K562 (cell line): ENCODE data around the gene GDF15. TPM values are rescaled to one million over a fixed set of nuclear protein-coding genes. Genes with fewer than 3 reads are reported as not detected.

Experiments used
- ELF1 ChIP-seq: fragments of 200-800 bp; sonication (Bioruptor generic); IDR thresholded peaks from 2 replicates; pipeline ENCODE4 v1.6.1; 2016; ENCODE audit warnings: missing genetic modification characterization, missing compliant biosample characterization
- ELK1 ChIP-seq: sonication (generic); formaldehyde crosslinking; IDR thresholded peaks from 2 replicates; pipeline ENCODE4 v1.8.1; 2022; ENCODE audit warnings: missing genetic modification reagents
- ETV6 ChIP-seq, 3 experiments: fragments of 150-350 bp in 1 of 3; sonication (generic) in 1 of 3; formaldehyde crosslinking in 1 of 3; IDR thresholded peaks; 2 replicates each; pipeline versions ENCODE4 v1.6.1 to v1.8.0; 2014 to 2022; ENCODE audit warnings: borderline replicate concordance in 2 of 3, low read depth in 2 of 3, antibody characterized with exemption in 1 of 3, low read length in 1 of 3, mild to moderate bottlenecking in 1 of 3, missing genetic modification reagents in 1 of 3
- EZH2 ChIP-seq: IDR thresholded peaks from 2 replicates; pipeline ENCODE4 v1.6.1; 2012; ENCODE audit warnings: low read depth, mild to moderate bottlenecking, inconsistent platforms, low read length, borderline replicate concordance
- HDAC1 ChIP-seq, 2 experiments: fragments of 450-650 bp; IDR thresholded peaks; 2 replicates each; pipeline ENCODE4 v1.6.1; 2016 to 2017; ENCODE audit warnings: inconsistent platforms in 1 of 2, mild to moderate bottlenecking in 1 of 2, moderate library complexity in 1 of 2
- HOXB6 ChIP-seq: fragments of 250-450 bp; sonication (Bioruptor Pico); IDR thresholded peaks from 2 replicates; pipeline ENCODE4 v1.5.1; 2022; ENCODE audit warnings: mild to moderate bottlenecking, borderline replicate concordance
- KAT7 ChIP-seq: sonication (generic); formaldehyde crosslinking; IDR thresholded peaks from 2 replicates; pipeline ENCODE4 v1.8.0; 2022; ENCODE audit warnings: missing genetic modification reagents, mild to moderate bottlenecking, borderline replicate concordance
- KDM1A ChIP-seq, 2 experiments: fragments of 450-650 bp; IDR thresholded peaks; 2 replicates each; pipeline ENCODE4 v1.6.1; 2016; ENCODE audit warnings: mild to moderate bottlenecking in 2 of 2
- MEIS2 ChIP-seq: fragments of 450-650 bp; IDR thresholded peaks from 2 replicates; pipeline ENCODE4 v1.6.1; 2014; ENCODE audit warnings: mild to moderate bottlenecking; ENCODE audit not compliant: partially characterized antibody
- NR3C1 ChIP-seq: sonication (generic); formaldehyde crosslinking; IDR thresholded peaks from 2 replicates; pipeline ENCODE4 v1.8.1; 2022; ENCODE audit warnings: missing genetic modification reagents
- NR4A1 ChIP-seq, 2 experiments: fragments of 250-450 bp in 1 of 2; fragments of 450-650 bp in 1 of 2; sonication (Bioruptor Pico) in 1 of 2; IDR thresholded peaks; 2 replicates each; pipeline versions ENCODE4 v1.4.0 to v1.6.1; 2016 to 2020; ENCODE audit warnings: mild to moderate bottlenecking in 2 of 2, missing compliant biosample characterization in 1 of 2, missing genetic modification characterization in 1 of 2, moderate library complexity in 1 of 2
- NUFIP1 ChIP-seq: fragments of 450-650 bp; IDR thresholded peaks from 2 replicates; pipeline ENCODE4 v1.6.1; 2018; ENCODE audit not compliant: partially characterized antibody
- PHB2 ChIP-seq: fragments of 450-650 bp; IDR thresholded peaks from 2 replicates; pipeline ENCODE4 v1.6.1; 2017; ENCODE audit warnings: low read depth
- PYGO2 ChIP-seq: fragments of 450-650 bp; IDR thresholded peaks from 2 replicates; pipeline ENCODE4 v1.6.1; 2016; ENCODE audit warnings: mild to moderate bottlenecking, missing genetic modification characterization, moderate library complexity, missing compliant biosample characterization
- RBM22 ChIP-seq: fragments of 200-400 bp; formaldehyde crosslinking; IDR thresholded peaks from 2 replicates; pipeline ENCODE4 v1.6.1; 2018; ENCODE audit warnings: low read length, low read depth; ENCODE audit not compliant: poor library complexity, severe bottlenecking
- SIN3A ChIP-seq, 2 experiments: fragments of 150-350 bp in 1 of 2; IDR thresholded peaks; 2 replicates each; pipeline ENCODE4 v1.6.1; 2011 to 2016; ENCODE audit warnings: borderline replicate concordance in 2 of 2, low read depth in 2 of 2, low read length in 2 of 2, mild to moderate bottlenecking in 2 of 2, moderate library complexity in 2 of 2; ENCODE audit not compliant: control insufficient read depth in 1 of 2
- SRSF7 ChIP-seq: fragments of 200-400 bp; formaldehyde crosslinking; optimal IDR thresholded peaks from 2 replicates; pipeline ENCODE3; 2017; ENCODE audit warnings: mild to moderate bottlenecking, low read depth, low read length
- STAT5B ChIP-seq: fragments of 250-450 bp; sonication (Bioruptor Pico); IDR thresholded peaks from 2 replicates; pipeline ENCODE4 v1.8.0; 2021; ENCODE audit warnings: mild to moderate bottlenecking, inconsistent platforms
- TCF7 ChIP-seq: sonication (generic); IDR thresholded peaks from 2 replicates; pipeline ENCODE4 v1.6.1; 2016; ENCODE audit warnings: antibody characterized with exemption, borderline replicate concordance
- TGIF2 ChIP-seq: sonication (generic); formaldehyde crosslinking; IDR thresholded peaks from 2 replicates; pipeline ENCODE4 v1.8.1; 2022; ENCODE audit warnings: mild to moderate bottlenecking, missing genetic modification reagents, moderate library complexity
- THRAP3 ChIP-seq: fragments of 450-650 bp; IDR thresholded peaks from 2 replicates; pipeline ENCODE4 v1.6.1; 2016; ENCODE audit warnings: mild to moderate bottlenecking, inconsistent platforms, borderline replicate concordance
- ZC3H4 ChIP-seq: sonication (generic); formaldehyde crosslinking; IDR thresholded peaks from 2 replicates; pipeline ENCODE4 v1.9.0; 2021; ENCODE audit warnings: missing genetic modification reagents, borderline replicate concordance
- ZNF311 ChIP-seq: fragments of 250-450 bp; sonication (Bioruptor Pico); IDR thresholded peaks from 2 replicates; pipeline ENCODE4 v1.4.0; 2020; ENCODE audit warnings: mild to moderate bottlenecking, moderate library complexity
- polyA plus RNA-seq, 8 experiments: library from polyadenylated mRNA; depleted of rRNA in 4 of 8; stranded (reverse) in 5 of 8; unstranded in 3 of 8; fragments of >200 nt; fragmentation: Nextera tagmentation in 2 of 8; fragmentation: Illumina TruSeq in 1 of 8; extraction: Ambion mirVana in 2 of 8; extraction: Trizol in 1 of 8; gene quantifications; 2 replicates each; pipeline versions ENCODE4 v1.2.1 to v1.2.3, GENCODE V29; 2011 to 2014; ENCODE audit warnings: inconsistent platforms in 1 of 8, missing spikeins in 1 of 8
- total RNA-seq, 7 experiments: library from RNA; depleted of rRNA in 6 of 7; stranded (reverse); fragments of >200 nt in 6 of 7; fragmentation: Illumina TruSeq in 2 of 7; extraction: Trizol in 2 of 7; gene quantifications; 2 replicates each; pipeline versions ENCODE4 v1.2.1 to v1.2.3, GENCODE V29; 2011 to 2021; ENCODE audit warnings: low replicate concordance in 1 of 7
- TF ChIP-seq, protein P1 (sequence below): fragments of 250-450 bp; sonication (Bioruptor Pico); IDR thresholded peaks from 2 replicates; pipeline ENCODE4 v1.5.0; 2020; ENCODE audit warnings: mild to moderate bottlenecking
- TF ChIP-seq, protein P2 (sequence below): fragments of 250-450 bp; sonication (Bioruptor Pico); IDR thresholded peaks from 2 replicates; pipeline ENCODE4 v1.9.0; 2021; ENCODE audit warnings: mild to moderate bottlenecking

GDF15 gene
- total and polyA plus RNA-seq, 9 of the 15 experiments (the other 6 are each of a cell fraction or from before 2014, with no cell fraction given), result 2.3 to 82.4 (median 12.5) TPM

DNA sequence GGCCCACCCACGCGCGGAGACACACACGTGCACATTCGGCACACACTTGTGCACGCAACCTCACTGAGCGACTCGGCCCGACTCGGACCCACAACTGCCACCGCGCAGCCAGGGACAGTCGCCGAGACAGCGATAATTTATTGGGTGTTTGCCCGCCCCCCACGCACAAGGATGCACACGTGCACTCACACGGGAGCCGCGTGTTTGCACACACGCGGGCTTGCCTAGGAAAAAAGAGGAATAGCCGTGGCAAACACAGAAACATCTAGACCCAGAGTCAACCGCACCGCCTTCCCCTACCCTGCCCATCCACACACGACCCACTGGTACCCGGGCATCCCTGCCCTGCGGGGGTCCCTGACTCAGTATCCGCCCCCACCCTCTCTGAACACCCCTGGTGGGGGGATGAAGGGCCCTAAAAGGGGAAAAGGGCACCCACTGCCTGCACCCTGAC is 32.1 kb downstream of the GDF15 start (continued):
- TF ChIP-seq TGIF2 (CRISPR knock-in tag) (no peak), HDAC1 (IDR thresholded peaks at IDR 0.05) (peak in 1 of 2 experiments; percentile 82; a peak in 2 of 4 replicates), SRSF7 (no peak), NR3C1 (CRISPR knock-in tag) (no peak), KDM1A (IDR thresholded peaks at IDR 0.05) (peak in 1 of 2 experiments; percentile 30; a peak in 1 of 4 replicates), STAT5B (no peak), EZH2 (no peak), THRAP3 (no peak), TCF7 (no peak), ELK1 (CRISPR knock-in tag) (no peak), NUFIP1 (no peak), PYGO2 (tag) (no peak), MEIS2 (peak; percentile 88), HOXB6 (CRISPR knock-in tag) (no peak), ZC3H4 (CRISPR knock-in tag) (no peak), PHB2 (no peak), ELF1 (no peak), NR4A1 (CRISPR knock-in tag; IDR thresholded peaks at IDR 0.05) (no peak), NR4A1 (tag; IDR thresholded peaks at IDR 0.05) (no peak), ETV6 (IDR thresholded peaks at IDR 0.05; ENCODE audit: borderline replicate concordance in 1 of 2, low read depth in 2 of 2, low read length in 1 of 2) (no peak), ETV6 (CRISPR knock-in tag; IDR thresholded peaks at IDR 0.05; ENCODE audit: borderline replicate concordance) (peak; percentile 73; the same call in 1 of the 2 replicates), RBM22 (no peak), KAT7 (CRISPR knock-in tag) (no peak), ZNF311 (CRISPR knock-in tag) (0 out of 2 replicates have a peak, but pooled peaks have one; percentile 6), SIN3A (IDR thresholded peaks at IDR 0.05; ENCODE audit: borderline replicate concordance in 2 of 2, control insufficient read depth in 1 of 2, low read depth in 2 of 2, low read length in 2 of 2) (peak in 1 of 2 experiments; percentile 14; a peak in 1 of 4 replicates)
- TF ChIP-seq, protein P1, sequence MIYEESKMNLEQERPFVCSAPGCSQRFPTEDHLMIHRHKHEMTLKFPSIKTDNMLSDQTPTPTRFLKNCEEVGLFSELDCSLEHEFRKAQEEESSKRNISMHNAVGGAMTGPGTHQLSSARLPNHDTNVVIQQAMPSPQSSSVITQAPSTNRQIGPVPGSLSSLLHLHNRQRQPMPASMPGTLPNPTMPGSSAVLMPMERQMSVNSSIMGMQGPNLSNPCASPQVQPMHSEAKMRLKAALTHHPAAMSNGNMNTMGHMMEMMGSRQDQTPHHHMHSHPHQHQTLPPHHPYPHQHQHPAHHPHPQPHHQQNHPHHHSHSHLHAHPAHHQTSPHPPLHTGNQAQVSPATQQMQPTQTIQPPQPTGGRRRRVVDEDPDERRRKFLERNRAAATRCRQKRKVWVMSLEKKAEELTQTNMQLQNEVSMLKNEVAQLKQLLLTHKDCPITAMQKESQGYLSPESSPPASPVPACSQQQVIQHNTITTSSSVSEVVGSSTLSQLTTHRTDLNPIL (CRISPR knock-in tag), result no peak
- TF ChIP-seq, protein P2, sequence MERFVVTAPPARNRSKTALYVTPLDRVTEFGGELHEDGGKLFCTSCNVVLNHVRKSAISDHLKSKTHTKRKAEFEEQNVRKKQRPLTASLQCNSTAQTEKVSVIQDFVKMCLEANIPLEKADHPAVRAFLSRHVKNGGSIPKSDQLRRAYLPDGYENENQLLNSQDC (CRISPR knock-in tag), result no peak
